SK-N-SH (cell line): ENCODE data around the gene EPGN. TPM values are rescaled to one million over a fixed set of nuclear protein-coding genes. Genes with fewer than 3 reads are reported as not detected.

Experiments used
- CHD2 ChIP-seq: fragments of 150-350 bp; IDR thresholded peaks from 2 replicates; pipeline ENCODE4 v1.6.1; 2018; ENCODE audit warnings: low read length; ENCODE audit not compliant: partially characterized antibody
- ELF1 ChIP-seq: IDR thresholded peaks from 2 replicates; pipeline ENCODE4 v1.4.0; 2012
- EP300 ChIP-seq, 2 experiments: IDR thresholded peaks; 2 replicates each; pipeline versions ENCODE4 v1.4.0 to v1.6.1; 2012; ENCODE audit warnings: borderline replicate concordance in 1 of 2, low read depth in 1 of 2, low read length in 1 of 2
- EZH2phosphoT487 ChIP-seq: fragments of 200-600 bp; sonication (generic); IDR thresholded peaks from 2 replicates; pipeline ENCODE4 v1.6.1; 2017; ENCODE audit warnings: low read depth, mixed run types, mild to moderate bottlenecking, antibody characterized with exemption, moderate library complexity, borderline replicate concordance
- FOXM1 ChIP-seq: IDR thresholded peaks from 2 replicates; pipeline ENCODE4 v1.4.0; 2012; ENCODE audit warnings: low read depth, mild to moderate bottlenecking
- GABPA ChIP-seq: IDR thresholded peaks from 2 replicates; pipeline ENCODE4 v1.4.0; 2012; ENCODE audit warnings: low read depth, mild to moderate bottlenecking
- GATA2 ChIP-seq: sonication (generic); formaldehyde crosslinking; IDR thresholded peaks from 2 replicates; pipeline ENCODE4 v1.5.0; 2020; ENCODE audit warnings: mild to moderate bottlenecking, missing genetic modification reagents
- IRF3 ChIP-seq: fragments of 150-350 bp; IDR thresholded peaks from 2 replicates; pipeline ENCODE4 v1.6.1; 2016; ENCODE audit warnings: mild to moderate bottlenecking, low read depth, low read length
- MAX ChIP-seq: IDR thresholded peaks from 2 replicates; pipeline ENCODE4 v1.4.0; 2012; ENCODE audit warnings: low read depth
- MEF2A ChIP-seq: IDR thresholded peaks from 2 replicates; pipeline ENCODE4 v1.4.0; 2012; ENCODE audit warnings: low read depth, borderline replicate concordance
- NFIC ChIP-seq: IDR thresholded peaks from 2 replicates; pipeline ENCODE4 v1.4.0; 2012; ENCODE audit warnings: borderline replicate concordance
- PBX3 ChIP-seq: IDR thresholded peaks from 2 replicates; pipeline ENCODE4; 2012
- RCOR1 ChIP-seq: fragments of 150-350 bp; IDR thresholded peaks from 2 replicates; pipeline ENCODE4 v1.6.1; 2017; ENCODE audit warnings: antibody characterized with exemption, low read length
- RXRA ChIP-seq: IDR thresholded peaks from 2 replicates; pipeline ENCODE4 v1.4.0; 2012; ENCODE audit warnings: low read depth, mild to moderate bottlenecking, borderline replicate concordance
- SIN3A ChIP-seq: IDR thresholded peaks from 2 replicates; pipeline ENCODE4 v1.6.1; 2012; ENCODE audit warnings: low read depth, mild to moderate bottlenecking, low read length, moderate library complexity, borderline replicate concordance
- TAF1 ChIP-seq: IDR thresholded peaks from 2 replicates; pipeline ENCODE4 v1.6.1; 2012; ENCODE audit warnings: low read depth, mild to moderate bottlenecking, low read length, moderate library complexity, borderline replicate concordance
- TCF12 ChIP-seq: IDR thresholded peaks from 2 replicates; pipeline ENCODE4 v1.4.0; 2012
- TEAD4 ChIP-seq: IDR thresholded peaks from 2 replicates; pipeline ENCODE4 v1.4.0; 2012; ENCODE audit warnings: mild to moderate bottlenecking, borderline replicate concordance; ENCODE audit not compliant: insufficient read depth
- USF1 ChIP-seq: IDR thresholded peaks from 2 replicates; pipeline ENCODE4 v1.4.0; 2012; ENCODE audit warnings: low read depth, borderline replicate concordance
- ZBTB33 ChIP-seq: IDR thresholded peaks from 2 replicates; pipeline ENCODE4 v1.4.0; 2012; ENCODE audit warnings: low read depth, borderline replicate concordance
- polyA plus RNA-seq, 3 experiments: library from polyadenylated mRNA; depleted of rRNA; stranded (reverse); fragments of >200 nt; gene quantifications; 2 replicates each; pipeline ENCODE4 v1.2.3, GENCODE V29; 2012

EPGN gene
- polyA plus RNA-seq, 1 of the 3 experiments (the other 2 are of a cell fraction): 0.23 TPM

GRCh38 chr4:74262522-74262921, 45.7 kb upstream of the EPGN start (continued):
- no peak for TF ChIP-seq FOXM1
- TF ChIP-seq MAX: no peak
- TF ChIP-seq TCF12: peak; percentile 86
- no peak for TF ChIP-seq RXRA
- TF ChIP-seq ZBTB33: no peak
- TF ChIP-seq GATA2 (CRISPR knock-in tag): peak; percentile 65
- TF ChIP-seq PBX3: peak; percentile 72
- TF ChIP-seq NFIC: peak; percentile 83
- TF ChIP-seq ELF1: no peak
- no peak for TF ChIP-seq CHD2
- TF ChIP-seq TEAD4: peak; percentile 55; the same call in 1 of the 2 replicates
- no peak for TF ChIP-seq GABPA
- TF ChIP-seq RCOR1: peak; percentile 92
- TF ChIP-seq TAF1: no peak
- peak in 1 of 2 experiments; percentile 46; a peak in 1 of 4 replicates for TF ChIP-seq EP300 (IDR thresholded peaks at IDR 0.05; ENCODE audit: borderline replicate concordance in 1 of 2, low read depth in 1 of 2, low read length in 1 of 2)
- no peak for TF ChIP-seq SIN3A
- TF ChIP-seq MEF2A: no peak
- TF ChIP-seq USF1: no peak
- TF ChIP-seq IRF3: no peak
- no peak for TF ChIP-seq EZH2phosphoT487
